Activated naive CD8-positive, alpha-beta T cell (primary cell): ENCODE measurements around the gene AGAP1.

Source experiments
- H3K27ac Mint-ChIP-seq: one replicate; pipeline ENCODE4 v1.8.0; 2021; ENCODE audit warnings: mixed read lengths
- H3K27me3 Mint-ChIP-seq: one replicate; pipeline ENCODE4 v1.8.0; 2021; ENCODE audit warnings: mixed read lengths
- H3K36me3 Mint-ChIP-seq: one replicate; pipeline ENCODE4 v1.8.0; 2021; ENCODE audit warnings: mixed read lengths
- H3K4me1 Mint-ChIP-seq: one replicate; pipeline ENCODE4 v1.8.0; 2021; ENCODE audit warnings: low read depth, mixed read lengths
- H3K4me3 Mint-ChIP-seq: one replicate; pipeline ENCODE4 v1.8.0; 2021; ENCODE audit warnings: mild to moderate bottlenecking, mixed read lengths
- H3K9me3 Mint-ChIP-seq: one replicate; pipeline ENCODE4 v1.8.0; 2021; ENCODE audit warnings: low read depth, mixed read lengths

AGAP1 gene

GRCh38 chr2:235703711-235704295 lies 210.0 kb downstream of the AGAP1 start:
- Mint-ChIP-seq H3K9me3 (no peaks in the 10 kb centered on the region), H3K36me3 (no peaks in the 10 kb centered on the region), H3K27me3 (no peaks in the 10 kb centered on the region), H3K4me1 (no peaks in the 10 kb centered on the region), H3K4me3 (no peak overlapping the region), H3K27ac (no peak overlapping the region)

- no peaks in the 10 kb centered on the region for H3K4me1 Mint-ChIP-seq
- no peak overlapping the region for H3K4me3 Mint-ChIP-seq
- no peaks in the 10 kb centered on the region for H3K9me3 Mint-ChIP-seq
- no peaks in the 10 kb centered on the region for H3K36me3 Mint-ChIP-seq
- H3K27ac Mint-ChIP-seq, result no peak overlapping the region
- no peaks in the 10 kb centered on the region for H3K27me3 Mint-ChIP-seq
These were observed 211.5 kb downstream of the AGAP1 start for GRCh38 chr2:235705296-235705695.

- no peaks in the 10 kb centered on the region for H3K27me3 Mint-ChIP-seq
- no peak overlapping the region for H3K4me3 Mint-ChIP-seq
- no peaks in the 10 kb centered on the region for H3K4me1 Mint-ChIP-seq
- H3K36me3 Mint-ChIP-seq, result no peaks in the 10 kb centered on the region
- no peaks in the 10 kb centered on the region for H3K9me3 Mint-ChIP-seq
- no peak overlapping the region for H3K27ac Mint-ChIP-seq
These were observed 212.7 kb downstream of the AGAP1 start for GRCh38 chr2:235706506-235706905.

GRCh38 chr2:235707411-235708096 lies 213.7 kb downstream of the AGAP1 start:
- no peaks in the 10 kb centered on the region for H3K27me3 Mint-ChIP-seq
- no peaks in the 10 kb centered on the region for H3K9me3 Mint-ChIP-seq
- H3K4me3 Mint-ChIP-seq, result no peak overlapping the region
- H3K4me1 Mint-ChIP-seq, result no peaks in the 10 kb centered on the region
- no peak overlapping the region for H3K27ac Mint-ChIP-seq
- no peaks in the 10 kb centered on the region for H3K36me3 Mint-ChIP-seq

GRCh38 chr2:235709124-235709813 lies 215.4 kb downstream of the AGAP1 start:
- Mint-ChIP-seq H3K27me3 (no peaks in the 10 kb centered on the region), H3K27ac (no peak overlapping the region), H3K9me3 (no peaks in the 10 kb centered on the region), H3K36me3 (no peaks in the 10 kb centered on the region), H3K4me3 (no peak overlapping the region), H3K4me1 (no peaks in the 10 kb centered on the region)

- no peaks in the 10 kb centered on the region for H3K9me3 Mint-ChIP-seq
- H3K27ac Mint-ChIP-seq, result no peak overlapping the region
- H3K4me3 Mint-ChIP-seq, result no peak overlapping the region
- no peaks in the 10 kb centered on the region for H3K4me1 Mint-ChIP-seq
- no peaks in the 10 kb centered on the region for H3K27me3 Mint-ChIP-seq
- H3K36me3 Mint-ChIP-seq, result no peaks in the 10 kb centered on the region
These were observed 216.4 kb downstream of the AGAP1 start for GRCh38 chr2:235709969-235710879.

- no peaks in the 10 kb centered on the region for H3K4me1 Mint-ChIP-seq
- no peak overlapping the region for H3K4me3 Mint-ChIP-seq
- no peaks in the 10 kb centered on the region for H3K36me3 Mint-ChIP-seq
- no peaks in the 10 kb centered on the region for H3K27me3 Mint-ChIP-seq
- H3K27ac Mint-ChIP-seq, result no peak overlapping the region
- no peaks in the 10 kb centered on the region for H3K9me3 Mint-ChIP-seq
These were observed 217.1 kb downstream of the AGAP1 start for GRCh38 chr2:235710933-235711332.

GRCh38 chr2:235711527-235711926 lies 217.7 kb downstream of the AGAP1 start:
- Mint-ChIP-seq H3K4me1 (no peaks in the 10 kb centered on the region), H3K9me3 (no peaks in the 10 kb centered on the region), H3K27me3 (no peaks in the 10 kb centered on the region), H3K27ac (no peak overlapping the region), H3K36me3 (no peaks in the 10 kb centered on the region), H3K4me3 (no peak overlapping the region)

GRCh38 chr2:235712176-235712575 lies 218.3 kb downstream of the AGAP1 start:
- Mint-ChIP-seq H3K27ac (no peak overlapping the region), H3K4me1 (no peaks in the 10 kb centered on the region), H3K27me3 (no peaks in the 10 kb centered on the region), H3K36me3 (no peaks in the 10 kb centered on the region), H3K4me3 (no peak overlapping the region), H3K9me3 (no peaks in the 10 kb centered on the region)

- H3K4me1 Mint-ChIP-seq, result no peaks in the 10 kb centered on the region
- H3K4me3 Mint-ChIP-seq, result no peak overlapping the region
- no peaks in the 10 kb centered on the region for H3K36me3 Mint-ChIP-seq
- no peaks in the 10 kb centered on the region for H3K27me3 Mint-ChIP-seq
- H3K27ac Mint-ChIP-seq, result no peak overlapping the region
- H3K9me3 Mint-ChIP-seq, result no peaks in the 10 kb centered on the region
These were observed 219.3 kb downstream of the AGAP1 start for GRCh38 chr2:235713189-235713588.

- no peaks in the 10 kb centered on the region for H3K27me3 Mint-ChIP-seq
- no peaks in the 10 kb centered on the region for H3K9me3 Mint-ChIP-seq
- no peak overlapping the region for H3K27ac Mint-ChIP-seq
- no peak overlapping the region for H3K4me3 Mint-ChIP-seq
- no peaks in the 10 kb centered on the region for H3K36me3 Mint-ChIP-seq
- H3K4me1 Mint-ChIP-seq, result no peaks in the 10 kb centered on the region
These were observed 221.8 kb downstream of the AGAP1 start for GRCh38 chr2:235715601-235716000.

GRCh38 chr2:235716875-235717496 lies 223.1 kb downstream of the AGAP1 start:
- Mint-ChIP-seq H3K27me3 (peaks cover 3% of the 10 kb centered on the region), H3K27ac (no peak overlapping the region)

GRCh38 chr2:235719146-235719942 lies 225.5 kb downstream of the AGAP1 start:
- Mint-ChIP-seq H3K27ac (no peak overlapping the region), H3K27me3 (peaks cover 3% of the 10 kb centered on the region), H3K4me3 (no peak overlapping the region), H3K36me3 (no peaks in the 10 kb centered on the region), H3K4me1 (no peaks in the 10 kb centered on the region), H3K9me3 (no peaks in the 10 kb centered on the region)

More at GRCh38 chr2:235716875-235717496, 223.1 kb downstream of the AGAP1 start:
- no peak overlapping the region for H3K4me3 Mint-ChIP-seq
- H3K4me1 Mint-ChIP-seq, result no peaks in the 10 kb centered on the region
- no peaks in the 10 kb centered on the region for H3K9me3 Mint-ChIP-seq
- no peaks in the 10 kb centered on the region for H3K36me3 Mint-ChIP-seq

GRCh38 chr2:235721625-235722024 lies 227.8 kb downstream of the AGAP1 start:
- H3K27ac Mint-ChIP-seq, result no peak overlapping the region
- H3K4me1 Mint-ChIP-seq, result no peaks in the 10 kb centered on the region
- H3K4me3 Mint-ChIP-seq, result no peak overlapping the region
- H3K36me3 Mint-ChIP-seq, result no peaks in the 10 kb centered on the region
- H3K27me3 Mint-ChIP-seq, result peaks cover 3% of the 10 kb centered on the region
- H3K9me3 Mint-ChIP-seq, result no peaks in the 10 kb centered on the region
